Measurements from ENCODE around the gene SLC38A10. TPM values are rescaled to one million over a fixed set of nuclear protein-coding genes. Genes with fewer than 3 reads are reported as not detected.

Gene SLC38A10
- total and polyA plus RNA-seq, 2 of the 4 experiments (the other 2 are of a cell fraction), result 12.7 to 46.7 TPM

- H2BK5ac ChIP-seq (ENCODE audit: low read depth, low read length, poor library complexity, severe bottlenecking), result no peak overlapping the region
- H3K4me3 ChIP-seq (ENCODE audit: insufficient read depth, low read depth, low read length), result no peak overlapping the region
- 93% methylated on average over 30 of the region's 50 CpGs; no CpG with 5 or more reads in 1 of the 2 experiments for WGBS, 2 experiments (ENCODE audit: extremely low coverage in 2 of 2, insufficient read length in 1 of 2)
- peaks cover 11% of the 10 kb centered on the region for H3K4me1 ChIP-seq (ENCODE audit: control insufficient read depth, insufficient read depth, low read length)
- no peak overlapping the region for H3K23ac ChIP-seq (ENCODE audit: low read depth, low read length)
- H2BK120ac ChIP-seq (ENCODE audit: low read depth, low read length), result no peak overlapping the region
- no peaks in the 10 kb centered on the region for H3K9me1 ChIP-seq (ENCODE audit: insufficient read depth, low read length)
- H3K79me1 ChIP-seq (ENCODE audit: low read depth in 1 of 2, low read length in 2 of 2), result peaks cover 9 to 48% of the 10 kb centered on the region in 2 experiments
- ATAC-seq (ENCODE audit: low read depth), result no peak
- no peak overlapping the region for H3K18ac ChIP-seq (ENCODE audit: low read depth, low read length)
- POLR2A ChIA-PET (ENCODE audit: unreplicated experiment), result no interaction called here
- no peak for DNase-seq
- H4K8ac ChIP-seq (ENCODE audit: low read depth in 2 of 2, low read length in 2 of 2), result no peak overlapping the region
- peaks cover 44% of the 10 kb centered on the region for H3K36me3 ChIP-seq (ENCODE audit: control insufficient read depth, insufficient read depth, low read length)
- no peak overlapping the region for H3K4me2 ChIP-seq (ENCODE audit: low read depth, low read length)
- H3K27me3 ChIP-seq (ENCODE audit: control insufficient read depth, insufficient read depth, low read length), result no peaks in the 10 kb centered on the region
- H4K91ac ChIP-seq (ENCODE audit: insufficient read depth, low read depth, low read length), result no peak overlapping the region
- no peak overlapping the region for H3K14ac ChIP-seq (replicated peaks; ENCODE audit: low read depth, low read length)
- no peak overlapping the region for H2AFZ ChIP-seq (replicated peaks; ENCODE audit: low read length, poor library complexity)
- BruUV-seq (replicated peaks), result no TSS peak
- dilution Hi-C loops (cut with HindIII; ENCODE audit: low sequenced_read_pairs, unreplicated experiment), result no loop called here
- CTCF ChIA-PET, result no interaction called here
- H2BK20ac ChIP-seq (ENCODE audit: low read depth, low read length), result no peak overlapping the region
- peak overlapping the region; percentile 78 for H2AK9ac ChIP-seq (replicated peaks; ENCODE audit: low read depth, low read length, poor library complexity)
- intact Hi-C loops (cut with micrococcal nuclease), result no loop called here
- H3K4ac ChIP-seq (ENCODE audit: low read depth, low read length), result no peak overlapping the region
- H3K27ac ChIP-seq (ENCODE audit: insufficient read depth, low read length), result no peak overlapping the region
- in situ Hi-C loops (cut with MboI; ENCODE audit: low sequenced_read_pairs), result no loop called here
- no peak overlapping the region for H3K9ac ChIP-seq (ENCODE audit: low read depth, low read length)
- H2AK5ac ChIP-seq (ENCODE audit: low read depth, low read length), result no peak overlapping the region
- no peak overlapping the region for H4K5ac ChIP-seq (ENCODE audit: low read depth, low read length)
- peaks cover 22% of the 10 kb centered on the region for H4K20me1 ChIP-seq (ENCODE audit: insufficient read depth, low read length)
- H3K56ac ChIP-seq (ENCODE audit: extremely low read depth, insufficient read depth, low read length), result no peak overlapping the region
- H3K9me3 ChIP-seq (ENCODE audit: control insufficient read depth, insufficient read depth, low read length), result no peaks in the 10 kb centered on the region
- H2BK15ac ChIP-seq (ENCODE audit: low read depth, low read length), result no peak overlapping the region
- TF ChIP-seq NFE2L2 (IDR thresholded peaks at IDR 0.05; ENCODE audit: low read depth, low read length), result no peak
- no peak for TF ChIP-seq ELK1 (IDR thresholded peaks at IDR 0.05; ENCODE audit: borderline replicate concordance, low read depth, low read length)
- TF ChIP-seq POLR2A (IDR thresholded peaks at IDR 0.05; ENCODE audit: low read depth, low read length), result no peak
- TF ChIP-seq USF2 (IDR thresholded peaks at IDR 0.05; ENCODE audit: low read depth, low read length), result no peak
- TF ChIP-seq FOS (IDR thresholded peaks at IDR 0.05; ENCODE audit: low read depth, low read length), result no peak
- TF ChIP-seq SMC3 (IDR thresholded peaks at IDR 0.05; ENCODE audit: low read depth, low read length), result no peak
- TF ChIP-seq CTCF (conservative IDR thresholded peaks at IDR 0.05; ENCODE audit: low read depth, low read length), result no peak
Measured at GRCh38 chr17:81279278-81280275, 15.5 kb downstream of the SLC38A10 start.

Data from IMR-90 (cell line).